GM13976 (cell line): ENCODE measurements around the gene MCTP1.

Source experiments
- DNase-seq: peaks from one replicate; pipeline ENCODE4 v3.0.0; 2012; ENCODE audit warnings: low spot score
- CTCF ChIP-seq: IDR thresholded peaks from 2 replicates; pipeline ENCODE4 v1.5.1; 2012; ENCODE audit warnings: borderline replicate concordance, mild to moderate bottlenecking; ENCODE audit not compliant: insufficient read depth; ENCODE audit errors: extremely low read depth, missing control alignments, control extremely low read depth
- in situ Hi-C: fragments of 300-500 bp; cut with MboI; formaldehyde crosslinking; loops from one replicate; pipeline ENCODE4 v1.12.0; 2022; ENCODE audit warnings: low sequenced_read_pairs, mixed read lengths, inconsistent platforms; ENCODE audit not compliant: unreplicated experiment

MCTP1 gene

GRCh38 chr5:95178046-95178651 is 106.7 kb downstream of the MCTP1 start:
- no peak for TF ChIP-seq CTCF
- in situ Hi-C loops = no loop called here
- no peak for DNase-seq

- no peak for TF ChIP-seq CTCF
- no peak for DNase-seq
- in situ Hi-C loops = no loop called here
Measured at GRCh38 chr5:95177456-95177855, 107.4 kb downstream of the MCTP1 start.

GRCh38 chr5:95175106-95175505 is 109.8 kb downstream of the MCTP1 start:
- no peak for TF ChIP-seq CTCF
- in situ Hi-C loops = no loop called here
- DNase-seq = no peak

GRCh38 chr5:95172659-95173058 is 112.2 kb downstream of the MCTP1 start:
- in situ Hi-C loops = no loop called here
- no peak for DNase-seq
- TF ChIP-seq CTCF = no peak

- TF ChIP-seq CTCF = no peak
- in situ Hi-C loops = no loop called here
- DNase-seq = no peak
Measured at GRCh38 chr5:95164861-95165260, 120.0 kb downstream of the MCTP1 start.

GRCh38 chr5:95163079-95163478 is 121.8 kb downstream of the MCTP1 start:
- in situ Hi-C loops = no loop called here
- no peak for TF ChIP-seq CTCF
- DNase-seq = no peak
